Measurements from ENCODE around the gene NDUFV2. TPM values are rescaled to one million over a fixed set of nuclear protein-coding genes. Genes with fewer than 3 reads are reported as not detected.

NDUFV2 gene
- total RNA-seq (100 to 1,000 TPM in 2 of 5 donors, 10 to 100 TPM in 3; 69.4 to 251 (median 98.2) TPM), polyA plus RNA-seq (100 to 1,000 TPM; 214 to 283 (median 222) TPM)
- long read RNA-seq, donor 1, transcript NDUFV2-201 (8 exons, 930 nt) = major isoform, 41 of 41 reads
- long read RNA-seq, donor 1, partial matches to known transcripts = 0 of 41 reads
- long read RNA-seq, donor 1, other reads (novel, unspliced or antisense) = 0 of 41 reads
- long read RNA-seq, donor 2, transcript NDUFV2-201 (8 exons, 930 nt) = major isoform, 51 of 51 reads
- long read RNA-seq, donor 2, partial matches to known transcripts = 0 of 51 reads
- long read RNA-seq, donor 2, other reads (novel, unspliced or antisense) = 0 of 51 reads
- long read RNA-seq, donor 3, transcript NDUFV2-201 (8 exons, 930 nt) = major isoform, 35 of 40 reads
- long read RNA-seq, donor 3, partial matches to known transcripts = 5 of 40 reads
- long read RNA-seq, donor 3, other reads (novel, unspliced or antisense) = 0 of 40 reads
- long read RNA-seq, donor 4, transcript NDUFV2-201 (8 exons, 930 nt) = major isoform, 5 of 5 reads
- long read RNA-seq, donor 4, partial matches to known transcripts = 0 of 5 reads
- long read RNA-seq, donor 4, other reads (novel, unspliced or antisense) = 0 of 5 reads
- long read RNA-seq, donor 5, transcript NDUFV2-201 (8 exons, 930 nt) = major isoform, 49 of 50 reads
- long read RNA-seq, donor 5, partial matches to known transcripts = 0 of 50 reads
- long read RNA-seq, donor 5, other reads (novel, unspliced or antisense) = 0 of 50 reads
- long read RNA-seq, donor 6, transcript NDUFV2-201 (8 exons, 930 nt) = major isoform, 145 of 162 reads
- long read RNA-seq, donor 6, partial matches to known transcripts = 17 of 162 reads
- long read RNA-seq, donor 6, other reads (novel, unspliced or antisense) = 0 of 162 reads
- long read RNA-seq, donor 7, transcript NDUFV2-201 (8 exons, 930 nt) = major isoform, 47 of 60 reads
- long read RNA-seq, donor 7, partial matches to known transcripts = 12 of 60 reads
- long read RNA-seq, donor 7, other reads (novel, unspliced or antisense) = 0 of 60 reads
- long read RNA-seq, donor 8, transcript NDUFV2-201 (8 exons, 930 nt) = major isoform, 55 of 60 reads
- long read RNA-seq, donor 8, partial matches to known transcripts = 5 of 60 reads
- long read RNA-seq, donor 8, other reads (novel, unspliced or antisense) = 0 of 60 reads
- long read RNA-seq, donor 9, transcript NDUFV2-201 (8 exons, 930 nt) = major isoform, 49 of 50 reads
- long read RNA-seq, donor 9, partial matches to known transcripts = 0 of 50 reads
- long read RNA-seq, donor 9, other reads (novel, unspliced or antisense) = 0 of 50 reads
- long read RNA-seq, donor 10, transcript NDUFV2-201 (8 exons, 930 nt) = major isoform, 26 of 26 reads
- long read RNA-seq, donor 10, partial matches to known transcripts = 0 of 26 reads
- long read RNA-seq, donor 10, other reads (novel, unspliced or antisense) = 0 of 26 reads

- intact Hi-C loops (cut with DNase I; ENCODE audit: low total_unique reads) = no loop called here
- no peaks in the 10 kb centered on the region for H3K9me3 ChIP-seq
Measured at GRCh38 chr18:9102508-9103375, at the start of gene NDUFV2. NDUFV2 (plus strand) TSS chr18:9102699; CDS start chr18:9102744, 45 bp downstream.

DNA sequence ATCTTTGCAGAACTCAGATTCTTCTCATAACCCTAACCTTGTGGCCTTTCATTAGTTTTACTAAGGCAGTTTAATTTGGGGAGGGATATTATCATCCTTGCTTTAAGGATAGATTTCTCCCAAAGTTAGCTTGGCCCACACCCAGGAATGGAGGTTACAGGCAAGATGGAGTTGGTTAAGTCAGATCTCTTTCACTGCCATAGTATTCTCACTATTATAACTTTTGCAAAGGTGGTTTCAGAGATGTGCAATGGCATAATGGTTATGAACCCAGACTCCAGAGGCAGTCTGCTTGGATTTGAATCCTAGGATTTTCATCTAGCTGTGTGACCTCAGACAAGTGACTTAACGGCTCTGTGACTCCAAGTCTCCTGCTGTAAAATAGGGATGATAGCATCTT, 48.7 kb upstream of the NDUFV2 start:
- Histone ChIP-seq H3K27me3 (no peaks in the 10 kb centered on the region), H3K4me3 (no peak overlapping the region), H3K36me3 (no peaks in the 10 kb centered on the region), H3K9me3 (peaks cover 2 to 29% (median 8%) of the 10 kb centered on the region in 4 donors), H3K4me1 (peaks cover 0 to 14% (median 9%) of the 10 kb centered on the region in 4 donors), H3K27ac (no peak overlapping the region)
- WGBS, 5 donors = 94 to 100% (median 96%) methylated on average over 1 of the region's 1 CpG
- no peak for TF ChIP-seq POLR2A (IDR thresholded peaks at IDR 0.05)
- no peak for DNase-seq
- intact Hi-C loops (cut with DNase I; ENCODE audit: low total_unique reads) = no loop called here

More at GRCh38 chr18:9102508-9103375, at the start of gene NDUFV2:
- peak; percentile 98 to 99 for DNase-seq
- peak within 1 kb of the TSS; percentile 97 to 98 (median 97) for H3K27ac ChIP-seq
- H3K36me3 ChIP-seq = no peaks in the 10 kb centered on the region
- no peak for TF ChIP-seq EP300 (IDR thresholded peaks at IDR 0.05)
- TF ChIP-seq CTCF (IDR thresholded peaks at IDR 0.05) = peak in 1 of 7 experiments; percentile 5
- peak; percentile 79 to 98 (median 94) for TF ChIP-seq POLR2AphosphoS5 (IDR thresholded peaks at IDR 0.05)
- peak in 2 of 4 donors; percentile 50 to 79 for TF ChIP-seq POLR2A (IDR thresholded peaks at IDR 0.05)
- H3K4me3 ChIP-seq = peak within 1 kb of the TSS; percentile 62 to 72 (median 66)
- peaks cover 35 to 58% (median 49%) of the 10 kb centered on the region in 4 donors for H3K4me1 ChIP-seq
- H3K27me3 ChIP-seq = no peaks in the 10 kb centered on the region
- WGBS, 5 donors = 0 to 13% (median 5%) methylated on average over 22 to 64 of the region's 64 CpGs

- intact Hi-C loops (cut with DNase I; ENCODE audit: low total_unique reads) = no loop called here
- H3K27me3 ChIP-seq = no peaks in the 10 kb centered on the region
- no peak overlapping the region for H3K4me3 ChIP-seq
- H3K36me3 ChIP-seq = no peaks in the 10 kb centered on the region
- peaks cover 2 to 21% (median 8%) of the 10 kb centered on the region in 4 donors for H3K9me3 ChIP-seq
- TF ChIP-seq CTCF (IDR thresholded peaks at IDR 0.05) (no peak), POLR2AphosphoS5 (IDR thresholded peaks at IDR 0.05) (peak in 1 of 3 donors; percentile 47)
- WGBS, 5 donors = 0 to 5% (median 0%) methylated on average over 1 of the region's 1 CpG
- peak in 1 of 2 donors; percentile 48 for DNase-seq
- peaks cover 0 to 14% (median 9%) of the 10 kb centered on the region in 4 donors for H3K4me1 ChIP-seq
- peak overlapping the region in 2 of 5 donors; percentile 43 for H3K27ac ChIP-seq
Measured at GRCh38 chr18:9055185-9055584, 47.3 kb upstream of the NDUFV2 start.

DNA sequence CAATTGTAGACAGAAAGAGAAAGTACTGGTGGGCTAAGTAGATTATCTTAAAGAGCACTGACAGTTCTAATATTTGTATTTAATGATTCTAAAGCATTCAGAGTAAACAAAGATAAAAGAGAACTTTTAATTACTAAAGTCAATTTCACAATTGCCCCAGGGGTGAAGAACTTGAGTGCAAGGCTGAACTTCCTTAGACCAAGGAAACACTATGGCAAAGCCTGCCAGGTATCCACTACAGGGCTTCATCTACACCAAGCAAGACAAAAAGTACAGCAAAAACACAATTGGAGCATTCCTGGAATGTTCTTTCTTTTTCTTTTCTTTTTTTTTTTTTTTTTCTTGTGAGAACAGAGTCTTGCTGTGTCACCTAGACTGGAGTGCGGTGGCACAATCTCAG, 46.9 kb upstream of the NDUFV2 start:
- H3K36me3 ChIP-seq = no peaks in the 10 kb centered on the region
- H3K27ac ChIP-seq = peak overlapping the region in 2 of 5 donors; percentile 43
- peaks cover 0 to 14% (median 9%) of the 10 kb centered on the region in 4 donors for H3K4me1 ChIP-seq
- intact Hi-C loops (cut with DNase I; ENCODE audit: low total_unique reads) = no loop called here
- no peak for DNase-seq
- TF ChIP-seq CTCF (IDR thresholded peaks at IDR 0.05) (no peak), EP300 (IDR thresholded peaks at IDR 0.05) (no peak), POLR2A (IDR thresholded peaks at IDR 0.05) (no peak), POLR2AphosphoS5 (IDR thresholded peaks at IDR 0.05) (no peak)
- H3K4me3 ChIP-seq = no peak overlapping the region
- H3K27me3 ChIP-seq = no peaks in the 10 kb centered on the region
- WGBS, 5 donors = 92 to 100% (median 100%) methylated on average over 1 of the region's 1 CpG
- peaks cover 2 to 18% (median 5%) of the 10 kb centered on the region in 4 donors for H3K9me3 ChIP-seq

Measured in stomach (tissue), 19 donors.